Choroid plexus epithelial cell (primary cell): ENCODE results near the gene CENPK.
"Not testable (repeated sequence)": the region's sequence is repeated elsewhere in the genome, so short reads cannot be mapped to it uniquely, and the experiment has no call there.

Experiments used
- DNase-seq: peaks from one replicate; pipeline ENCODE4 v3.0.0-alpha.2; 2010; ENCODE audit warnings: low read depth
- H3K4me3 ChIP-seq: 2 replicates; pipeline ENCODE4 v1.5.1; 2011; ENCODE audit warnings: low read depth, mild to moderate bottlenecking, control low read depth, low read length, moderate library complexity
- TF ChIP-seq, protein P1 (sequence below): conservative IDR thresholded peaks from 2 replicates; pipeline ENCODE4 v1.5.1; 2011; ENCODE audit warnings: low read depth, mild to moderate bottlenecking, control low read depth, inconsistent platforms, low read length, moderate library complexity

The CENPK gene, protein sequence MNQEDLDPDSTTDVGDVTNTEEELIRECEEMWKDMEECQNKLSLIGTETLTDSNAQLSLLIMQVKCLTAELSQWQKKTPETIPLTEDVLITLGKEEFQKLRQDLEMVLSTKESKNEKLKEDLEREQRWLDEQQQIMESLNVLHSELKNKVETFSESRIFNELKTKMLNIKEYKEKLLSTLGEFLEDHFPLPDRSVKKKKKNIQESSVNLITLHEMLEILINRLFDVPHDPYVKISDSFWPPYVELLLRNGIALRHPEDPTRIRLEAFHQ

DNA sequence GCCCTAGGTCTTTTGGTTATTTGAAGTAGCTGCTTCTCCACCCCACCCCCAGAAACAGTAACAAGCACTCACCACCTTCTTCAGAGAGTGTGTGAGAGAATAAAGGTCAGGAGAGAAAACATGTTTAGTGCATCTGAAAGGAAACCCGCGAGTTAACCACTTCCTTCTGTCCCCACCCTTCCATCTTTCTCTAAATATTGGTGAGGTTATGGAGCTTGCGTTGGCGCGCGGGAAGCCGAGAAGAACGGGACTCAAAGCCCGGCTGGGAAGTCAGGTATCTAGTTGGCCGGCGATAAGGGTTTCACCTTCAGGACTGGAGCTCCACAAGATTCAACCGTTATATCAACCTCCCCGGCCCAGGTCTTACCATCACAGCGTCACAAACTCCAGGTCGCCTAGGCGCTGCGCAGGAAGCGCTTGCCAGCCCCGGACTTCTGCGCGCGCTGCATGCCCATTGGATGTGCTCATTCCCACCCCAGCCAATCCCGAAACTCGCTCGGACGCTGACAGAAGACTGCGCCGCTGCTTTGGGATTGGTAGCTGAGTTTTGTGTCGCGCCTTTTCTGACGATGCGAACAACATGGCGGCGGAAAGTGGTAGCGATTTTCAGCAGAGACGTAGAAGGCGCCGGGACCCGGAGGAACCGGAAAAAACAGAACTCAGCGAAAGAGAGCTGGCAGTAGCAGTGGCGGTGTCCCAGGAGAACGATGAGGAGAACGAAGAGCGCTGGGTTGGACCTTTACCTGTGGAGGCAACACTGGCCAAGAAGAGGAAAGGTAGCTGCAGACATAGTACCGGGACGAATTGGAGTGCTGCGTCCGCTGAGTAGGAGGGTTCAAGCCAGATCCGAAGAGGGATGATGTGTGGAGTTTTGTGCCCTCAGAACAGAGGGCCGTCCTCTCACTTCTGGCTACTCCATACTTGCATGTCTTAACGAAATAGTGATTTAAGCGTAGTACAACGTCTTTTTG lies at the start of gene CENPK, which contains the start of gene PPWD1:
Gene CENPK (minus strand): TSS at position 438 of the 971 bp plus-strand sequence. CDS start 8,261 bp downstream, outside the sequence.
Gene PPWD1 (plus strand): TSS at position 566 of the 971 bp plus-strand sequence. CDS start 15 bp downstream, at position 581.
- TF ChIP-seq, protein P1, sequence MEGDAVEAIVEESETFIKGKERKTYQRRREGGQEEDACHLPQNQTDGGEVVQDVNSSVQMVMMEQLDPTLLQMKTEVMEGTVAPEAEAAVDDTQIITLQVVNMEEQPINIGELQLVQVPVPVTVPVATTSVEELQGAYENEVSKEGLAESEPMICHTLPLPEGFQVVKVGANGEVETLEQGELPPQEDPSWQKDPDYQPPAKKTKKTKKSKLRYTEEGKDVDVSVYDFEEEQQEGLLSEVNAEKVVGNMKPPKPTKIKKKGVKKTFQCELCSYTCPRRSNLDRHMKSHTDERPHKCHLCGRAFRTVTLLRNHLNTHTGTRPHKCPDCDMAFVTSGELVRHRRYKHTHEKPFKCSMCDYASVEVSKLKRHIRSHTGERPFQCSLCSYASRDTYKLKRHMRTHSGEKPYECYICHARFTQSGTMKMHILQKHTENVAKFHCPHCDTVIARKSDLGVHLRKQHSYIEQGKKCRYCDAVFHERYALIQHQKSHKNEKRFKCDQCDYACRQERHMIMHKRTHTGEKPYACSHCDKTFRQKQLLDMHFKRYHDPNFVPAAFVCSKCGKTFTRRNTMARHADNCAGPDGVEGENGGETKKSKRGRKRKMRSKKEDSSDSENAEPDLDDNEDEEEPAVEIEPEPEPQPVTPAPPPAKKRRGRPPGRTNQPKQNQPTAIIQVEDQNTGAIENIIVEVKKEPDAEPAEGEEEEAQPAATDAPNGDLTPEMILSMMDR, result no peak
- peak within 1 kb of the TSS; percentile 79 for H3K4me3 ChIP-seq
- DNase-seq, result peak; percentile 97

DNA sequence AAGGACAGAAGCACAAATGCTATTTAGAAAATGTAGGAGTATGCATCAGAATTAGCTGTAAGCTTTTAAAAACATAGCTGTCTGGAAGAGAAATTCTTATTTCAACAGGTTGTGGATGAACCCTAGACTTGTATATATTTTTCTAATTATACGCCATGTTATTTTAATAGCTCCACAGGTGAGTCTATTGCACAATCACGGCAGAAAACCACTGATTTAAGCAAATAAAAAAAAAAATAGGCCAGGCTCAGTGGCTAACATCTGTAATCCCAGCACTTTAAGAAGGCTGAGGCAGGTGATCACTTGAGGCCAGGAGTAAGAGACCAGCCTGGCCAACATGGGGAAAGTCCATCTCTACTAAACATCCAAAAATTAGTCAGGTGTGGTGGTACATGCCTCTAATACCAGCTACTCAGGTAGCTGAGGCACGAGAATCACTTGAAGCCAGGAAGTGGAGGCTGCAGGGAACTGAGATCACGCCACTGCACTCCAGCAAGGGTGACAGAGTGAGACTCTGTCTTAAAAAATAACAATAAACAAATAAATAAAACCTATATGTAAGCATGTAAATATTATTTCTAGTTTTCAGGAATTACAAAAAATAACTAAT lies 49.4 kb upstream of the CENPK start:
- TF ChIP-seq, protein P1, result no peak
- no peak overlapping the region for H3K4me3 ChIP-seq
- no peak for DNase-seq

DNA sequence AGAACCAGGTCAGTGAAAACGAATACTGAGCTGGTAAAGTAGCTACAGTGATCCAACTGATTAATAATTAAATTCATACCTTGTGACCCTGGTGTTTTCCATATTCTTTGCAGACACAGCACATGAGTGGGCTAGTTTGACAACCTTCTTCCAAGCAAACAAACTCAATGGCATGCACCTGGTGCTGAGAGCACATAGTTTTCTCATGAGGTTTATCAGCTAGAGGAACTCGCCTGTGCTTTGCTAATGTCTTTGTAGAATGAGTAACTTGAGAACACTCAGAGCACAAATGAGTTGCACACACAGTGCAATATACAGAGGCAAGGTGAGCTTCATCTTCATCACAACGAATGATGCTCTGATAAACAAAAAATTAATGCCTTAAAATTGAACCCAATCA lies 48.6 kb upstream of the CENPK start:
- peak; percentile 67 for DNase-seq
- TF ChIP-seq, protein P1, result no peak
- H3K4me3 ChIP-seq, result no peak overlapping the region

DNA sequence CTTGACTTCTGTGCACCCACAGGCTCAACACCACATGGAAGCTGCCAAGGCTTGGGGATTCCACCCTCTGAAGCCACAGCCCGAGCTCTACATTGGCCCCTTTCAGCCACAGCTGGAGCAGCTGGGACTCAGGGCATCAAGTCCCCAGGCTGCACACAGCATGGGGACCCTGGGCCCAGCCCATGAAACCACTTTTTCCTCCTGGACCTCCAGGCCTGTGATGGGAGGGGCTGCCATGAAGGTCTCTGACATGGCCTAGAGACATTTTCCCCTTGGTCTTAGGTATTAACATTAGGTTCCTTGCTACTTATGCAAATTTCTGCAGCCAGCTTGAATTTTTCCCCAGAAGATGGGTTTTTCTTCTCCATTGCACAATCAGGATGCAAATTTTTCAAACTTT lies 38.8 kb upstream of the CENPK start:
- not testable (repeated sequence) for H3K4me3 ChIP-seq, DNase-seq

DNA sequence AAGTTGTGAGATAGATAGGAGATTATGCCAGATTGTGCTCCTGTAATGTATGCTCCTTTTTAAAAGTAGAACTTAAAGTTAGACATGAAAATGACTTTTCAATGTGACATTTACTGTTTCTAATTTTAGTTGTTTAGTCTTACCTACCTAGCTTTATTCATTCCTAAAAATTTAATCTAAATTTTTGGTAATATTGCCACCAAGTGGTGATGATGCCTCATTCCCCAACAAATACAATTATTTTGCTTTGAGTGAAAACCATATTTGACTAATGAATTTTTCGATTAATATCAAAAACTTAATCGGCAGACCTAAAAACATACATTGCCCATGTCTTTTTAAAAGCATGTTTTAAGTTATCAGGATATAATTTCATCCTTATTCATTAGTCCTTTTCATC lies 25.7 kb upstream of the CENPK start:
- no peak overlapping the region for H3K4me3 ChIP-seq
- TF ChIP-seq, protein P1, result no peak
- peak; percentile 5 for DNase-seq

DNA sequence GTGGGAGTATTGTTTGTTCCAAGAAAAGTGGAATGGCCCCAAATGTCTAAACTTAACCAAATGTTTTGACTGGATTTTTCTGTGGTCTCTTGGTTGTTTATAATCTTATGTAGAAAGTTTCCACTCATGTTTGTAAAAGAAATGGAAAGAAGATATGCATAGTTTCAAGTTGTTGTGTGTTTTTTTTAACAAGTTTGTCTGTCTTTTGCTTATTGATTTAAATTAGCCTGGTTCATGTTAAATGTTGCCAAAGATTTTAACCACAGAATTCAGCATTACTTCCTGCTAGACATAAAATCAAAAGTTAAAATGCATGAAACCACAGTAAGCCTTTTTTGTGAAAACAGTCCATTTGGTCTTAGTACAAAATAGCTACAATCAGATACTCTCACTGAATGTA lies 14.2 kb upstream of the CENPK start:
- DNase-seq, result peak; percentile 3
- TF ChIP-seq, protein P1, result no peak
- no peak overlapping the region for H3K4me3 ChIP-seq

DNA sequence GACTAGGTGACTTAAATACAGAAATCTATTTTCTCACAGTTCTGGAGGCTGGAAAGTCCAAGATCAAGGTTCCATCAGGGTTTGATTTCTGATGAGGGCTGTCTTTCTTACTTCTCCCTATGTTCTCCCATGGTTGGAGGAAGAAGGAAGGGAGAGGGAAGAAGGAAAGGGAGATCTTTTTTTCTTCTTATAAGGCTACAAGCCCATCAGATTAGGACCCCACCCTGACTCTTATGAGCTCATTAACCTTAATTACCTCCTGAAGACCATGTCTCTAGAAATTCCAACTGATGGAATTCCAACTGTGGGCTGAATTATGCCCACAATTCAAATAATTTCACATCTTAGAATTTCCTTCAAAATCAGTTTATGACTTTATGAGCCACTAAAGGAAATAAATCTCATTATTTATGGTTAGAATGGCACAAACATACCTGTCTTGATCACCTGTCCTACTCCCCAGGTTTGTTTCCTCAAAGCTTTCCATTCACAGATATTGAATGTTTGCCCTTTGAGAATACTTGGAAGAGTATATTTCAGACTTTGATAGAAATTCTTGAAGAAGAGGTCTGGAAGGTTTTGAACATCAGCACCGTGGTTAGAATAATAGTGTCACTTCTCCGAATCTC lies 7.7 kb upstream of the CENPK start:
- DNase-seq, result no peak
- no peak overlapping the region for H3K4me3 ChIP-seq
- TF ChIP-seq, protein P1, result no peak
